GM18909 (cell line): ENCODE data around the gene ABO.
"Not testable (repeated sequence)": the region's sequence is repeated elsewhere in the genome, so short reads cannot be mapped to it uniquely, and the experiment has no call there.

ENCODE experiments used
- ATAC-seq: cut with Tn5 transposase; IDR thresholded peaks from one replicate; pipeline ENCODE4 v1.9.1; 2021; ENCODE audit warnings: mild to moderate bottlenecking; ENCODE audit not compliant: unreplicated experiment, poor library complexity

ABO gene

GRCh38 chr9:133248726-133249295, 26.2 kb downstream of the ABO start:
- no peak for ATAC-seq

GRCh38 chr9:133247632-133248031, 27.4 kb downstream of the ABO start:
- no peak for ATAC-seq

- ATAC-seq = no peak
These were observed 28.0 kb downstream of the ABO start for GRCh38 chr9:133246991-133247390.

- no peak for ATAC-seq
These were observed 28.4 kb downstream of the ABO start for GRCh38 chr9:133246562-133246961.

GRCh38 chr9:133242991-133243390, 32.0 kb downstream of the ABO start:
- ATAC-seq = no peak

GRCh38 chr9:133242241-133242640, 32.8 kb downstream of the ABO start:
- no peak for ATAC-seq

GRCh38 chr9:133239533-133240090, 35.4 kb downstream of the ABO start:
- no peak for ATAC-seq

- ATAC-seq = no peak
These were observed 36.0 kb downstream of the ABO start for GRCh38 chr9:133238851-133239532.

GRCh38 chr9:133238272-133238850, 36.6 kb downstream of the ABO start:
- ATAC-seq = no peak

- ATAC-seq = no peak
These were observed 37.8 kb downstream of the ABO start for GRCh38 chr9:133237035-133237731.

- not testable (repeated sequence) for ATAC-seq
These were observed 38.5 kb downstream of the ABO start for GRCh38 chr9:133236291-133237034.

- no peak for ATAC-seq
These were observed 39.3 kb downstream of the ABO start for GRCh38 chr9:133235549-133236222.

- ATAC-seq = no peak
These were observed 40.3 kb downstream of the ABO start for GRCh38 chr9:133234577-133235322.

- ATAC-seq = no peak
These were observed 41.1 kb downstream of the ABO start for GRCh38 chr9:133233681-133234432.

- ATAC-seq = not testable (repeated sequence)
These were observed 43.0 kb downstream of the ABO start for GRCh38 chr9:133231934-133232568.

GRCh38 chr9:133230514-133230913, 44.5 kb downstream of the ABO start:
- ATAC-seq = not testable (repeated sequence)

- ATAC-seq = no peak
These were observed 44.9 kb downstream of the ABO start for GRCh38 chr9:133230093-133230492.
